Kidney epithelial cell (primary cell): ENCODE results near the gene TECR. TPM values are rescaled to one million over a fixed set of nuclear protein-coding genes. Genes with fewer than 3 reads are reported as not detected.

ENCODE experiments used
- DNase-seq: peaks from one replicate; pipeline ENCODE4 v3.0.0-alpha.2; 2010; ENCODE audit warnings: low read depth
- H3K27me3 ChIP-seq: 2 replicates; pipeline ENCODE4 v1.6.0; 2011; ENCODE audit warnings: low read length; ENCODE audit not compliant: control insufficient read depth, insufficient read depth
- H3K36me3 ChIP-seq: 2 replicates; pipeline ENCODE4 v1.5.1; 2011; ENCODE audit warnings: low read length; ENCODE audit not compliant: control insufficient read depth, insufficient read depth
- H3K4me3 ChIP-seq: 2 replicates; pipeline ENCODE4 v1.5.1; 2011; ENCODE audit warnings: low read depth, mild to moderate bottlenecking, control low read depth, low read length
- total RNA-seq: library from RNA; depleted of rRNA; stranded (reverse); fragments of >200 nt; gene quantifications from 2 replicates; pipeline ENCODE4 v1.2.3, GENCODE V29; 2015
- TF ChIP-seq, protein P1 (sequence below): IDR thresholded peaks from 2 replicates; pipeline ENCODE4 v1.5.1; 2011; ENCODE audit warnings: mild to moderate bottlenecking, moderate library complexity, low read length, control low read depth, inconsistent platforms; ENCODE audit not compliant: insufficient read depth, poor library complexity, severe bottlenecking

TECR gene
- total RNA-seq, 1 donor from 2014 or later: 55.0 TPM

- TF ChIP-seq, protein P1, sequence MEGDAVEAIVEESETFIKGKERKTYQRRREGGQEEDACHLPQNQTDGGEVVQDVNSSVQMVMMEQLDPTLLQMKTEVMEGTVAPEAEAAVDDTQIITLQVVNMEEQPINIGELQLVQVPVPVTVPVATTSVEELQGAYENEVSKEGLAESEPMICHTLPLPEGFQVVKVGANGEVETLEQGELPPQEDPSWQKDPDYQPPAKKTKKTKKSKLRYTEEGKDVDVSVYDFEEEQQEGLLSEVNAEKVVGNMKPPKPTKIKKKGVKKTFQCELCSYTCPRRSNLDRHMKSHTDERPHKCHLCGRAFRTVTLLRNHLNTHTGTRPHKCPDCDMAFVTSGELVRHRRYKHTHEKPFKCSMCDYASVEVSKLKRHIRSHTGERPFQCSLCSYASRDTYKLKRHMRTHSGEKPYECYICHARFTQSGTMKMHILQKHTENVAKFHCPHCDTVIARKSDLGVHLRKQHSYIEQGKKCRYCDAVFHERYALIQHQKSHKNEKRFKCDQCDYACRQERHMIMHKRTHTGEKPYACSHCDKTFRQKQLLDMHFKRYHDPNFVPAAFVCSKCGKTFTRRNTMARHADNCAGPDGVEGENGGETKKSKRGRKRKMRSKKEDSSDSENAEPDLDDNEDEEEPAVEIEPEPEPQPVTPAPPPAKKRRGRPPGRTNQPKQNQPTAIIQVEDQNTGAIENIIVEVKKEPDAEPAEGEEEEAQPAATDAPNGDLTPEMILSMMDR: no peak
- no peak for DNase-seq
- Histone ChIP-seq H3K27me3 (no peaks in the 10 kb centered on the region), H3K36me3 (no peaks in the 10 kb centered on the region), H3K4me3 (peak overlapping the region; percentile 98)
Measured at GRCh38 chr19:14515501-14516047, 13.8 kb upstream of the TECR start.

DNA sequence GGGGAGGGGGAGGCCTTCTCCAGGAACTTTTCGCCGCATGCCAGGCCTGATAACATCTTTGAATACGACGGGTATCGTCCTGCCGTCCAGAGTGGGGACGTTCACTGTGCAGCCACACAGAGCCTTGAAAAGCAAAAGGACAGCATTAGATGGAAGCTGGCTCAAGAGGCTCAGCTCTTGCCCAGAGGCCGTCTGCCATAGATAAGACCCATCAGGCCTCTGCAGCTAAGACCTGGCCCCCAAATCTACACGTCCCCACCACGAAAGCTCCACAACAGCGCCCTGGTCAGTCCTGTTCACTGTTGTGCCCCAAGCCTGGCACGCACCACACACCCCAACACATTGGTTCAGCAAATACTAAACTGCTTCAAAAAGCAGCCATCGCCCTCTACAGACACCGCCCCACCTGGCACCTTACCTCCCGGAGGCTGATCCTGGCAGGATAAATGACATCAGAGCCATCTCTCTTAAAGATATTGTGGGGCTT, 13.3 kb upstream of the TECR start:
- Histone ChIP-seq H3K36me3 (no peaks in the 10 kb centered on the region), H3K27me3 (no peaks in the 10 kb centered on the region), H3K4me3 (peak overlapping the region; percentile 98)
- no peak for DNase-seq
- TF ChIP-seq, protein P1: peak; percentile 9

- Histone ChIP-seq H3K36me3 (no peaks in the 10 kb centered on the region), H3K4me3 (peak overlapping the region; percentile 98), H3K27me3 (no peaks in the 10 kb centered on the region)
- no peak for DNase-seq
- TF ChIP-seq, protein P1: no peak
Measured at GRCh38 chr19:14516746-14517438, 12.5 kb upstream of the TECR start.

DNA sequence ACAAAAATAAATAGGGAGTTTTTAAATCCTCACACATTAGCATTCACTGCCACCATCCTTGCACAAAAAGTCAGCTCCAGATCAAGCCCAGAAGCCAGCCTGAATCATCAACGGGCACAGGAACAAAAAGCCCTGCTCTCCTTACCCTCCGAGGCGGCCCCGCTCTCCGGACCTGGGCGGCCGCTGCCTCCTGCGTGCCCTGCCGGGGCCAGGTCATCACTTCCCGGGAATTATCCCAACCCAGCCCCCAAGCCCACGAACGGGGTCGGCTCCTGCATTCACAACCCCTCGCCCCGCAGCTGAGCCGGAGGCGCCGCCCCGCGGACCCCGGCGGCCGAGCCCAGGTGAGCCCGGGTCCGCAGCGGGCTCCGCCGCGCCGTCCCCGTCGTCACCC, 12.0 kb upstream of the TECR start:
- Histone ChIP-seq H3K36me3 (no peaks in the 10 kb centered on the region), H3K4me3 (peak overlapping the region; percentile 98), H3K27me3 (no peaks in the 10 kb centered on the region)
- no peak for DNase-seq
- TF ChIP-seq, protein P1: no peak

DNA sequence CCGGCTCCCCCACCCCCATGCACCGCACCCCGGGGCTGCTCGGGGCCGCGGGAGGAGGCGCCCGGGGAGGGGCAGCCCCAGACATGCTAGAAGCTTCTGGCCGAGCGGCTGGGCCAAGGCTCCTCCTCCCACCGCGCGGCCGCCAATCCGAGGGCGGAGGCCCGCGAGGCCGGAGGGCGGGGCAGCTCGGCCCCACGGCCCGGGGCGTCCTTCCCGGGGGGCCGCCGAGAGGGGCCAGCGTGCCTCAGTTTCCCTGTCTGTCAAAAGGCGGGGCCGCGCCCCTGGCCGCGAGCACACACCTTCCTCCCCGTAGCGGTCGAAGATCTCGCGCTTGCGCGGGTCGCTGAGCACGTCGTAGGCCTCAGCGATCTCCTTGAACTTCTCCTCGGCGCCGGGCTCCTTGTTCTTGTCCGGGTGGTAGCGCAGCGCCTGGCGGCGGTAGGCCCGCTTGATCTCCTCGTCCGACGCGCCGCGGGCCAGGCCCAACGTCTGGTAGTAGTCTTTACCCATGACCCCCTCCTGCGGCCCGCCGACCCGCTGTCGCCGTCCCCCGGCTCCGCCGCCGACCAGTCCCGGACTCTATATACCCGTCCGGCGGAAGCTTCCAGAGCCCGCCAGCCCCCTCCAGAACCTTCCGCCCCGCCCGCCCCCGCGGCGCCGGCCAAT, 11.4 kb upstream of the TECR start, which contains the start of gene DNAJB1:
DNAJB1 (minus strand) TSS at position 558 of the 666 bp plus-strand sequence; CDS start at position 510, 48 bp downstream.
- no peak for DNase-seq
- Histone ChIP-seq H3K36me3 (no peaks in the 10 kb centered on the region), H3K27me3 (no peaks in the 10 kb centered on the region), H3K4me3 (peak within 1 kb of the TSS; percentile 98)
- TF ChIP-seq, protein P1: no peak
